CD4-positive, alpha-beta T cell treated with Interleukin-4 for 4 hours (primary cell): ENCODE results near the gene APOBEC3F.
"Not testable (repeated sequence)": the region's sequence is repeated elsewhere in the genome, so short reads cannot be mapped to it uniquely, and the experiment has no call there.

ENCODE experiments used
- DNase-seq: peaks from one replicate; pipeline ENCODE4 v3.0.0-alpha.2; 2020

APOBEC3F gene

GRCh38 chr22:39076155-39077025 lies 35.7 kb downstream of the APOBEC3F start:
- DNase-seq, result not testable (repeated sequence)

GRCh38 chr22:39077026-39077840 lies 36.6 kb downstream of the APOBEC3F start, which contains the start of gene APOBEC3G:
TSS of gene APOBEC3G (plus strand) at chr22:39077275. CDS start at chr22:39077362, 87 bp downstream.
- DNase-seq, result peak; percentile 82

GRCh38 chr22:39077912-39078311 lies 37.2 kb downstream of the APOBEC3F start:
- DNase-seq, result not testable (repeated sequence)

- peak; percentile 56 for DNase-seq
Observed at GRCh38 chr22:39078329-39078728, 37.7 kb downstream of the APOBEC3F start.

- DNase-seq, result not testable (repeated sequence)
Observed at GRCh38 chr22:39079054-39079637, 38.5 kb downstream of the APOBEC3F start.

GRCh38 chr22:39080052-39080762 lies 39.5 kb downstream of the APOBEC3F start:
- peak; percentile 72 for DNase-seq

- no peak for DNase-seq
Observed at GRCh38 chr22:39081016-39081415, 40.4 kb downstream of the APOBEC3F start.

- no peak for DNase-seq
Observed at GRCh38 chr22:39081598-39081997, 40.9 kb downstream of the APOBEC3F start.

GRCh38 chr22:39083212-39084165 lies 42.8 kb downstream of the APOBEC3F start:
- DNase-seq, result no peak

- no peak for DNase-seq
Observed at GRCh38 chr22:39084666-39085065, 44.0 kb downstream of the APOBEC3F start.

- DNase-seq, result no peak
Observed at GRCh38 chr22:39087098-39087497, 46.4 kb downstream of the APOBEC3F start.

GRCh38 chr22:39087881-39088684 lies 47.4 kb downstream of the APOBEC3F start:
- DNase-seq, result no peak

GRCh38 chr22:39088685-39089032 lies 48.0 kb downstream of the APOBEC3F start:
- no peak for DNase-seq

- DNase-seq, result no peak
Observed at GRCh38 chr22:39089928-39090327, 49.3 kb downstream of the APOBEC3F start.

- DNase-seq, result peak; percentile 95
Observed at GRCh38 chr22:39090426-39091064, 49.9 kb downstream of the APOBEC3F start.

GRCh38 chr22:39091126-39092081 lies 50.7 kb downstream of the APOBEC3F start:
- peak; percentile 23 for DNase-seq

- DNase-seq, result no peak
Observed at GRCh38 chr22:39092111-39092862, 51.6 kb downstream of the APOBEC3F start.
